Measurements from ENCODE around the gene MAN2B1. TPM values are rescaled to one million over a fixed set of nuclear protein-coding genes. Genes with fewer than 3 reads are reported as not detected.
A peak's percentile ranks its signal among the peaks of the same experiment; 100 is the strongest.
"Not testable (repeated sequence)": the region's sequence is repeated elsewhere in the genome, so short reads cannot be mapped to it uniquely, and the experiment has no call there.

The MAN2B1 gene
- total RNA-seq, 1 donor from 2014 or later, result 76.4 TPM

GRCh38 chr19:12636631-12637030 lies 29.9 kb downstream of the MAN2B1 start:
- ATAC-seq (no peak), DNase-seq (ENCODE audit: low spot score) (peak; percentile 31)
- intact Hi-C loops (cut with DNase I), result no loop called here

GRCh38 chr19:12629215-12629614 lies 37.3 kb downstream of the MAN2B1 start:
- DNase-seq (ENCODE audit: low spot score) (no peak), ATAC-seq (no peak)
- intact Hi-C loops (cut with DNase I), result no loop called here

GRCh38 chr19:12628040-12629022 lies 38.2 kb downstream of the MAN2B1 start:
- intact Hi-C loops (cut with DNase I), result no loop called here
- no peak for ATAC-seq

GRCh38 chr19:12626958-12627357 lies 39.6 kb downstream of the MAN2B1 start:
- ATAC-seq, result no peak
- no peak for DNase-seq (ENCODE audit: low spot score)
- intact Hi-C loops (cut with DNase I), result no loop called here

More at GRCh38 chr19:12628040-12629022, 38.2 kb downstream of the MAN2B1 start:
- DNase-seq (ENCODE audit: low spot score), result no peak

GRCh38 chr19:12623361-12624031 lies 43.0 kb downstream of the MAN2B1 start:
- ATAC-seq (no peak), DNase-seq (ENCODE audit: low spot score) (no peak)
- intact Hi-C loops (cut with DNase I), result no loop called here

GRCh38 chr19:12621253-12622024 lies 45.1 kb downstream of the MAN2B1 start:
- ATAC-seq; DNase-seq (ENCODE audit: low spot score); intact Hi-C loops (cut with DNase I): not testable (repeated sequence)

GRCh38 chr19:12617646-12618045 lies 48.9 kb downstream of the MAN2B1 start:
- no peak for DNase-seq (ENCODE audit: low spot score)
- ATAC-seq, result no peak
- intact Hi-C loops (cut with DNase I), result no loop called here

- DNase-seq (ENCODE audit: low spot score) (peak; percentile 83), ATAC-seq (peak; percentile 86)
- intact Hi-C loops (cut with DNase I), result no loop called here
Measured at GRCh38 chr19:12611361-12611699, 55.2 kb downstream of the MAN2B1 start.

GRCh38 chr19:12610540-12611360 lies 55.8 kb downstream of the MAN2B1 start, which contains the start of the genes ZNF490 and ZNF791:
Gene ZNF490, minus strand, starts transcription at chr19:12610813. Its CDS starts 133 bp downstream, at chr19:12610680.
Gene ZNF791, plus strand, starts transcription at chr19:12610920. Its CDS starts 160 bp downstream, at chr19:12611080.
- intact Hi-C loops (cut with DNase I), result no loop called here
- ATAC-seq, result peak; percentile 100
- DNase-seq (ENCODE audit: low spot score), result peak; percentile 99

GRCh38 chr19:12607631-12608030 lies 58.9 kb downstream of the MAN2B1 start:
- ATAC-seq, result no peak
- no peak for DNase-seq (ENCODE audit: low spot score)
- intact Hi-C loops (cut with DNase I), result no loop called here

GRCh38 chr19:12606796-12607195 lies 59.7 kb downstream of the MAN2B1 start:
- DNase-seq (ENCODE audit: low spot score) (no peak), ATAC-seq (no peak)
- intact Hi-C loops (cut with DNase I), result no loop called here

GRCh38 chr19:12603714-12604113 lies 62.8 kb downstream of the MAN2B1 start:
- intact Hi-C loops (cut with DNase I), result no loop called here
- DNase-seq (ENCODE audit: low spot score) (no peak), ATAC-seq (no peak)

- ATAC-seq, result no peak
- no peak for DNase-seq (ENCODE audit: low spot score)
- intact Hi-C loops (cut with DNase I), result no loop called here
Measured at GRCh38 chr19:12597594-12597993, 68.9 kb downstream of the MAN2B1 start.

GRCh38 chr19:12596927-12597548 lies 69.5 kb downstream of the MAN2B1 start:
- ATAC-seq, result no peak
- intact Hi-C loops (cut with DNase I), result no loop called here
- no peak for DNase-seq (ENCODE audit: low spot score)
